Measurements from ENCODE around the gene TXNDC2.

The TXNDC2 gene

GRCh38 chr18:9861157-9861556 is 24.6 kb upstream of the TXNDC2 start:
- DNase-seq = no peak

- no peak for DNase-seq
These were observed 23.8 kb upstream of the TXNDC2 start for GRCh38 chr18:9861933-9862332.

- DNase-seq = no peak
These were observed 23.1 kb upstream of the TXNDC2 start for GRCh38 chr18:9862686-9863085.

DNA sequence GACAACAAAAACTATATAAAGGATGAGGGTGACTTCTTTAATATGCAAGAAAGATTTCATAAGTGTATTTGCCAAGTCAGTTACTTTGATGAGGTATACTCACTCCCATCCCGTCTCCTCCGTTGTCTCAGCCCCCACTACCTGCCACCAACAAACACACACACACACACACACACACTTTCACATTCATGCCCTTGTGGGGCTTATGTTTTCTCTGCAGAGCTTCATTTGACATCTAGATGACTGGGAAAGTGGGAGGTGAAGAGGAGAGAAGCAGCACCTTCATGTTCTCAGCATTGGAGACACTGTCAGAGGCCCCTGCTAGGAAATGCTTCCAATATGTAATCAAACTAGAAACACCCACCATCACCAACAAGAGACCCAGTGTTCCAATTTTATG is 22.5 kb upstream of the TXNDC2 start:
- DNase-seq = no peak

DNA sequence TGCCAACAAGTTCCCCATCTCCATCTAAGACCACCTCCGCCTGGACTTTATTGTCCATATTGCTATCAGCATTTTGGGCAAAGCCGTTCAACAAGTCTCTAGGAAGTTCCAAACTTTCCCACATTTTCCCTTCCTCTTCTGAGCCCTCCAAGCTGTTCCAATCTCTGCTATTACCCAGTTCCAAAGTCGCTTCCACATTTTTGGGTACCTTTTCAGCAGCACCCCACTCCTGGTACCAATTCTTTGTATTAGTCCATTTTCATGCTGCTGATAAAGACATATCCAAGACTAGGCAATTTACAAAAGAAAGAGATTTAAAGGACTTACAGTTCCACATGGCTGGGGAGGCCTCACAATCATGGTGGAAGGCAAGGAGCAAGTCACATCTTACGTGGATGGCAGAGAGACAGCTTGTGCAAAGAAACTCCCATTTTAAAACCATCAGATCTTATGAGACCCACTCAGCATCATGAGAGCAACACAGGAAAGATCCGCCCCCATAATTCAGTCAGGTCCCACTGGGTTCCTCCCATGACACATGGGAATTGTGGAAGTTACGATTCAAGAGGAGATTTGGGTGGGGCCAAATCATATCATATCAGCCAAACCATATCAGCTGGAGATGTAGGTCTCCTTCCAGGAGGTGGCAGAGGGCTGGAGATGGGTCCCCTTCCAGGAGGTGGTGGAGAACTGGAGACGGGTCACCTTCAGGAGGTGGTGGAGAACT is 19.8 kb upstream of the TXNDC2 start:
- no peak for DNase-seq

DNA sequence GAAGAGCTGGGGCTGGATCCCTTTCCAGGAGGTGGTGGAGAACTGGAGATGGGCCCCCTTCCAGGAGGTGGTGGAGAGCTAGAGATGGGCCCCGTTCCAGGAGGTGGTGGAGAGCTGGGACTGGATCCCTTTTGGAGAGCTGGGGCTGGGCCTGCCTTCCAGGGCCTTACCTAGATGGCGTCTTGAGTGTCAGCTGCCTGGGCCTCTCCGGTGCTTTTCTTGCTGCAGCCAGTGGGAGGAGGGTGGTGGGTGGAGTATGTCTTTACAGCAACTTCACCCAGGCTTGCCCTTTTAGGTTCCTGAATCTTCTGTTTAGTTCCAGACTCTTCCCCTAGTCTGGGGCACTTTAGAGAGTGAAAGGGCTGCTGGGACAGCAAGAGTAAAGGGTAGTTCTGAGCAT is 19.1 kb upstream of the TXNDC2 start:
- DNase-seq = no peak

GRCh38 chr18:9867071-9867594 is 18.6 kb upstream of the TXNDC2 start:
- DNase-seq = no peak

- no peak for DNase-seq
These were observed 16.7 kb upstream of the TXNDC2 start for GRCh38 chr18:9868857-9869714.

DNA sequence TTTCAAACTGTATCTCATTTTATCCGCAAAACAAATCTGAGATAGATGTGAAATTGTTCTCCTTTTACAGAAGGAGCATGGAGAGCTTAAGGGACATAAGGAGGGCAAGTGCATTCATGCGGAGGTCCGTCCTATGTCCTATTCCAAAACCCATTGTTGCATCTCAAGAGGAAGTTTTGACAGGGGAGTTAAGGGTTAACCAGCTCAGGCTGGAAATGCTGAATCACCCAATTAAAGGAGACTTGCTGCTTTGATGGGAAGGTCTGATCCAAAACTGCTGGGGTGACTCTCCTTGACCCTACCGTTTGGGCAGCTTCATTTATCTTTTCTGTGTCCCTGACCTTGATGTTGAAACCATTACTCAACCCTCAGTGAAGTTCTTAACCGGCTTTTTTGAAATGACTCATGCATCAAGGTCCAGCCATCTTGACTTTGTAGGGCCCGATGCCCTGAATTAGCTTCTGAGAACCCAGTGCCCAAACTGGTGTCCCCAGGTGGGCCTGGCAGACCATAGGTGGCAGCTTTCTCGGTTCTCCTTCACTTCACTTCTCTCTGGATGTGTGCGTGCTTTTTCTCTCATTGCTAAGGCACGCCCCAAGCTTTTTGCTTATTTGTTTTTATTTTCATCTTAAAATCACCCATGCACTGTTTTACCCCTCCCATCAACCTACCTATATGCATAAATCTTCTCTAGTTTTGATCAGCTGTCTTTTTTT is 15.9 kb upstream of the TXNDC2 start:
- no peak for DNase-seq

DNA sequence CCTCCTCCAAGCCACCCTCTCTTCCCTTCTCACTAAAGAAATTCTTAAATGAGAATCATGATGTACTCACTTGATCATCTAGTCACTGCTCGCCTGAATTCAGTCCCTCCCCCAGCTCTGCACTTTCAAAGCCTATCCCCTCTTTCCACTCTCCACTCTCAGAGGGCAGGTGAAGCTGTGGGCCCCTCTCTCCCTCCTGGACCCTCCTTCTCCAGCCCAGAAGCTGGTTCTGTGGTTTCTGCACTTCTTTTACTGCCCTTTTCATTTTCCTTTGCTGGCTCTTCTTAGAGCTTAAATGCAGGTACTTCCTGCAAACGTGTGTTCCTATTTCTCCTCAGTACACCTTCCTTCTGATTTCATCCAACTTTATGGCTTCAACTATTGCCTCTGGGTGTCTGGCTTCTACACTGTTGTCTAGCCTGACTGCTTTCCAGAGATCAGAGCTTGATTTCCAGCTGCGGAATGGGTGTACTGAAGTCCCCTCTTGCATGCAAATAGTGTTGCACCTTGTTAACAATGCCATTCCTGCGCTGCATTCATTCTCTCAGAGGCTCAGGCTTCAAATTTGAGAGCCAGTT is 15.3 kb upstream of the TXNDC2 start:
- DNase-seq = no peak

- DNase-seq = no peak
These were observed 14.5 kb upstream of the TXNDC2 start for GRCh38 chr18:9871244-9871746.

GRCh38 chr18:9872823-9873222 is 12.9 kb upstream of the TXNDC2 start:
- DNase-seq = no peak

- no peak for DNase-seq
These were observed 11.0 kb upstream of the TXNDC2 start for GRCh38 chr18:9874728-9875127.

GRCh38 chr18:9876212-9876866 is 9.4 kb upstream of the TXNDC2 start:
- no peak for DNase-seq

- DNase-seq = no peak
These were observed 8.7 kb upstream of the TXNDC2 start for GRCh38 chr18:9876867-9877654.

GRCh38 chr18:9877655-9878014 is 8.1 kb upstream of the TXNDC2 start:
- DNase-seq = no peak

- no peak for DNase-seq
These were observed 7.7 kb upstream of the TXNDC2 start for GRCh38 chr18:9878095-9878494.

DNA sequence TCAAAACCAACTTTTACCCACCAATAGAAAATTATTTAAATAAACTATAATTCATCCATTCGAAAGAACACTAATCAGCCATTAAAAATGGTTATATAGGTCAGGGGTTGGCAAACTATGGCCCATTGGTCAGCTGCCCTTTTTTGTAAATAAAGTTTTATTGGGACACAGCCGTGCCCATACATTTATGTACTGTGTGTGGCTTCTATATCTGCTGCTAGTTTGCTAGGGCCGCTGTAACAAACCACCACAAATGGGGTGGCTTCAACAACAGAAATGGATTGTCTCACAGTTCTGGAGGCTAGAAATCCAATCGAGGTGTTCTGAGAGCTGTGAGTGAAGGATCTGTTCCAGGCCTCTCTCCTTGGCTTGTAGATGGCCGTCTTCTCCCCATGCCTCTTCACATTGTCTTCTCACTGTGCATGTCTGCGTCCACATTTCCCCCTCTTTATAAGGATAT is 7.0 kb upstream of the TXNDC2 start:
- no peak for DNase-seq

DNA sequence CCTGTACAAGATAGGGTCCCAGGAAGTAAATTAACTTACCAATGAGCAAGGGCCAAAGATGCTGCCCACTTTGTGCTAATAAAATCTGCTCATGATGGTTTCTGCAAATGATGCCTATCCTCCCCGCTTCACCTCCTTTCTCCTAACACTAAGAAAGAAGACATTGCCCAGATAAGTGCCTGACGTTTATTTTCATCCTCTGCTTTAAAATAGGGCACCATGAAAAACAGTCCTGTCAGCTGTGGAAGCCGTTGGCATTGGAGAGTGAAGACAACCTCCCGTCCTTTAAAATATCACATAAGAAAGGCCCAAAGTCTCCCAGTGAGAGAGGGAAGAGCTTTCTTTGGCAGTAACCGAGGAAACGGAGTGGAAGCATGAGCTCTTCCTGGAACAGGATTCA is 1.7 kb upstream of the TXNDC2 start:
- no peak for DNase-seq

GRCh38 chr18:9884532-9885140 is 1.1 kb upstream of the TXNDC2 start:
- DNase-seq = no peak

- no peak for DNase-seq
These were observed 204 bp downstream of the TXNDC2 start for GRCh38 chr18:9886005-9886348.

Data from NCI-H1105 treated with DMSO at 0.1 percent for 48 hours (cell line).